Stimulated activated CD4-positive, alpha-beta T cell treated with anti-CD3 and anti-CD28 coated beads, Interleukin-4, amount 100 ng/mL, for 48 hours (primary cell): ENCODE measurements around the gene ADAM12.
"Not testable (repeated sequence)": the region's sequence is repeated elsewhere in the genome, so short reads cannot be mapped to it uniquely, and the experiment has no call there.

Experiments
- DNase-seq, 2 donors: peaks; one replicate each; pipeline ENCODE4 v3.0.0-alpha.2; 2020; ENCODE audit warnings: low read depth in 2 of 2

The ADAM12 gene

DNA sequence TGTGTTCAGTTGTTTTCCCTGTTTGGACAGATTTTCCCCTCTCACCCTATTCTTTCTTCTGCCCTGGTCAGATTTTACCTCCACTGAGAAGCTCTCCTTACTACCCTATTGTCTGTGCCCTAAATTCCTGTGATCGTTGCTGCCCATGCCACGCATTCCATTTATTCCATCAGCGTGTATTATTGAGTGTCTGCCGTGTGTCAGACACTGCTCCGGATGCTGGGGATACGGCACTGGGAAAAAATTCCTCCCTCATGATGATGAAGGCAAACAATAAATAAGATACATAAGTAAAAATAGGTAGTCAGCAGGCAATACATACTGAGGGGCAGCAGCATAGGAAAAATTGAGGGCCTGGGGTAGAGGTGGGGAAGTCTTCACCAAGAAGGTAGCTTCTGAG is 405.1 kb downstream of the ADAM12 start:
- DNase-seq, result no peak

DNA sequence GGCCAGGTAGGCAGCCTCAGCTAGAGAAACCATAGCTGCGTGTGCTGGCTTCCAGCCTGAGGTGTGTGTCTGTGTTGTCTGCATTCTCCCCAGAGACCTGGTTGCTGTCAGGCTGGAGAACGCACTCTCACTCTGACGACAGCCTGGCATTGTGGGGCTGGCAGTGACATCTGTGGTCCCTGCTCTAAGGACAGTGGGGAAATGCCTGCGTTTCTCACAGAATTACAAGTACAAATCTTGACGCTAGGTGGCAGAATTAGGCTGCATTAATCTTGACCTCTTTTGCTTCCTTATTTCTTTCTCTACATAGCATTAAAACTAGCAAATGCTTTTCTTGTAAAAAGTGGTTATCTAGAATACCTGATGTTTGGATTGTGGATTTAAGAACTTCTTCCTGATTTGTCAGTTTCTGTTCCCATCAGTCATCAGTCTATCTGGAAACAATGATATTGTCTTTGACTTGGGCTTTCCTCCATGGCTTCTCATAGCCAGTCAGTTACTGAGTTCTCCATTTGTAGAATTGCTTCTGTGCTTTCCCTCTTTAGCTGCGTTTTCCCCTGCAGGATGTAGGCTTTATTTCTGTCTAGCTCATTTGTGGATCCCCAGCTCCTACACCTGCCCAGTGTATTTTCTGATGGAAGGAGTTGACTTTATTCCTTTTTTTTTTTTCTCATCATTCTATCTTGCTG is 405.9 kb downstream of the ADAM12 start:
- DNase-seq, result peak in 1 of 2 donors; percentile 4

DNA sequence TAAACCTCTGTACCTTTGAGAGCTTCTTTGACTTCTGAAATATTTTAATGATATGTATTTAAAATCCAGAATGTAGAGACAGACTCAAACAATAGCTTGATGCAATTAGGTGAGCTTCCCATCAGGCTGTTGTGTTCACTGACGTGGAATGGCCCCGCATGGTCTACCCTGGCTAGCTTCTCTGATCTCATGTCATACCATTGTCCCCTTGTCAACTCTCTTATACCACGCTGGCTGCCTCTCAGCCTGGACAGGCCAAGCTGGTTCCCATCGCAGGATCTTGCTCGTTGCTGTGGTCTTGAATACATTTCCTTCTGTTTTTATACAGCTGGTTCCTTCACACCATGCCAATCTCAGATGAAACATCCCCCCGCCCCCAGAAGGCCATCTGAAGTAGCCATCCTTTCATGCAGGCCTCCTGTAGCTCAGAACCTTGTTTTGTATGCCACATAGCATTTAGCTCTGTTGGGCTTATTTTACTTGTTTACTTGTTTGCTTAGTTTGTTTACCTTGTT is 407.7 kb downstream of the ADAM12 start:
- DNase-seq, result no peak

DNA sequence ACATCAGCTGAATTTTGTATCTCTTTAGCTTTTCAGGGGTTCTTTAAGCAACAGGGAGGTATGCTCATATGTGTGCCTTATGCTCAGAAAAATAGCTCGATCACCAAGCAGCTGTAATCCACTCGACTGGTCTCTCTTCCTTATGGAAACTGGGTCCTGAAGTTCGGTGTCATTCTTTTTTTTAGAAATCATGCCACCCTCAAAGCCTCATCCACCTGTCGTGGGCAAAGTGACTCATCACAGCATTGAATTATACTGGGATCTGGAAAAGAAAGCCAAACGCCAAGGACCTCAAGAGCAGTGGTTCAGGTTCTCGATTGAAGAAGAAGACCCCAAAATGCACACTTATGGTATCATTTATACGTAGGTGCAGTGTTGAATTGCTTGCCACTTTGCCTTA is 408.3 kb downstream of the ADAM12 start:
- no peak for DNase-seq

DNA sequence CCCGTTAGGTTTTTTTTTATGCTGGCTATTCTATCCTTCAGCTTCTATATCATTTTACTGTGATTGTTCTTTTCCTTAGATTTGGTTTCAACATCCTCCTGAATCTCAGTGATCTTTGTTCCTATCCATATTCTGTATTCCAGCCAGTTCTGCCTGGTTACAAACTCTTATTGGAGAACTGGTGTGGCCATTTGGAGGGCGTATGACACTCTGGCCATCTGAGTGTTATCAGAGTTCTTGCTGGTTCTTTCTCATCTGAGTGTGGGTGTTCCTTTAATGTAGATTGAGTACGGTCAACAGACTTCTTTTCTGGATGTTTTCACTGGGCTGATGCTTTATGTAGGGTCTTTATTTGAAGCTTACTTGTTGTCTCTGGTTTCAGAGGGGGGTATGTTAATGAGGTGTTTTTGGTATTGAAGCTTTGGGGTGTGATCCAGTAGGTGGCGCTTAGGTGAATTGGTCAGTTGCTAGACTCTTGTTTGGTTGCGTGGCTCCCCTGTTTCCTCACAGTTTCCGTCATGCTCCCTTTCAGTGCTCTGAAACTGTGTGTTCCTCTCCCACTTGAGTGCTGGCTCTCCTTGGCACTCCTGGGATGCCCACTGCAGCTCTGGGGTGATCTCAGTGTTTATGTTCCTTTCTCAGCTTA is 411.2 kb downstream of the ADAM12 start:
- no peak for DNase-seq

DNA sequence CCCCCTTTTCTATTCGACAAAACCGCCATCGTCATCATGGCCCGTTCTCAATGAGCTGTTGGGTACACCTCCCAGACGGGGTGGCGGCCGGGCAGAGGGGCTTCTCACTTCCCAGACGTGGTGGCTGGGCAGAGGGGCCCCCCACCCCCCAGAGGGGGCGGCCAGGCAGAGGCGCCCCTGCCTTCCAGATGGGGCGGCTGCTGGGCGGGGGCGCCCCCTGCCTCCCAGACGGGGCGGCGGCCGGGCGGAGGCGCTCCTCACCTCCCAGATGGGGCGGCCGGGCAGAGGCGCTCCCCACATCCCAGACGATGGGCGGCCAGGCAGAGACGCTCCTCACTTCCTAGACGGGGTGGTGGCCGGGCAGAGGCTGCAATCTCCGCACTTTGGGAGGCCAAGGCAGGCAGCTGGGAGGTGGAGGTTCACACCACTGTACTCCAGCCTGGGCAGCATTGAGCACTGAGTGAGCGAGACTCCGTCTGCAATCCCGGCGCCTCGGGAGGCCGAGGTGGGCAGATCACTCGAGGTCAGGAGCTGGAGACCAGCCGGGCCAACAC is 418.1 kb downstream of the ADAM12 start:
- DNase-seq, result not testable (repeated sequence)

DNA sequence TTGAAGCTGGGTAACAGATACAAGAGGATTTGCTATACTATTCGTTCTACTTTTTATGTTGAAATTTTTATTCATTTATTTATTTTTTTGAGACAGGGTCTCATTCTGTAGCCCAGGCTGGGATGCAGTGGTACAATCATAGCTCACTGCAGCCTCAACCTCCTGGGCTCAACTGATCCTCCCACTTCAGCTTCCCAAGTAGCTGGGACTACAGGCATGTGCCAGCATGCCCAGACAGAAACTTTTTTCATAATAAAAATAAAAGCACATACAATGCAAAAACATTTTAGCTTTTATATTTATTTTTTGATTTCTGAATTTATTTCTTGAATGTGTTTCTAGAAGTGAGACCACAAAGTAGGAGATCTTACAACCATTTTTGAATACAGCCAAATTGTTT is 420.7 kb downstream of the ADAM12 start:
- no peak for DNase-seq

DNA sequence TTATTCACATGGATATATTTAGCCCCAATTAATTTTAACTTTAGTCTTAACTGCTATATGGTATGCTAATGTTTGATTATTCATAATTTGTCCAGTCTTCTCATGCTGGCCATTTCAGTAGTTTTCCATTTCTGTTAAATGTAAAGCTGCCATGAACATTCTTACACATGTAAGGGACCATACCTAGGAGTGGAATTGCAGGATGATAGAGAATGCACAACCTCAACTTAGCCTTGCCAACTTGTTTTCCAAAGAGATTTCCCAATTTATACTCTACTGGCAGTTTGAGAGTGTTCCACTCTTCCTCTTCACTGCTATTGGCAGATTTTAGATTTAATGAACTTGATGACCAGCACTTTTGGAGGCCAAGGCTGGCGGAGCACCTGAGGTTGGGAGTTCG is 423.7 kb downstream of the ADAM12 start:
- DNase-seq, result no peak
